Measurements from ENCODE around the gene LEP.

GRCh38 chr7:128207609-128208008, 33.5 kb upstream of the LEP start:
- no peak for TF ChIP-seq POLR2A (IDR thresholded peaks at IDR 0.05)
- TF ChIP-seq CTCF (IDR thresholded peaks at IDR 0.05) = no peak
